Common myeloid progenitor, CD34-positive (primary cell): ENCODE data around the gene LRRC1.

Source experiments
- CTCF ChIA-PET: fragments of 350-600 bp; sonication (Branson Sonifier 250); formaldehyde crosslinking; loops from one replicate; lab custom pipeline; 2021; ENCODE audit warnings: antibody characterized with exemption; lab: Charles Lee
- POLR2A ChIA-PET: fragments of 350-600 bp; sonication (Branson Sonifier 250); formaldehyde crosslinking; loops from one replicate; lab custom pipeline; 2021; ENCODE audit warnings: antibody characterized with exemption; lab: Charles Lee
- DNase-seq, 3 donors: peaks; one replicate each; pipeline versions ENCODE4 v3.0.0 to v3.0.0-alpha.2; 2013
- H3K27ac ChIP-seq, 2 experiments: 1 replicate in 1 of 2; 2 replicates in 1 of 2; pipeline ENCODE4 v1.7.0; 2013; ENCODE audit warnings: inconsistent platforms in 2 of 2, low read length in 2 of 2, mild to moderate bottlenecking in 2 of 2, low read depth in 1 of 2, moderate library complexity in 1 of 2; ENCODE audit not compliant: severe bottlenecking in 2 of 2, insufficient read depth in 1 of 2, poor library complexity in 1 of 2
- H3K27me3 ChIP-seq, 5 experiments: replicated peaks in 2 of 5; 1 replicate in 3 of 5; 2 replicates in 2 of 5; pipeline versions ENCODE4 v1.6.1 to v1.7.0; 2013; ENCODE audit warnings: low read length in 4 of 5, mild to moderate bottlenecking in 2 of 5, moderate library complexity in 2 of 5, inconsistent platforms in 1 of 5; ENCODE audit not compliant: insufficient read depth in 5 of 5, control insufficient read depth in 4 of 5
- H3K36me3 ChIP-seq, 4 experiments: 1 replicate in 2 of 4; 2 replicates in 2 of 4; pipeline versions ENCODE4 v1.6.1 to v1.7.0; 2013; ENCODE audit warnings: low read length in 3 of 4, control low read depth in 1 of 4, mild to moderate bottlenecking in 1 of 4; ENCODE audit not compliant: control insufficient read depth in 4 of 4, insufficient read depth in 4 of 4
- H3K4me1 ChIP-seq, 4 experiments: 1 replicate in 3 of 4; 2 replicates in 1 of 4; pipeline versions ENCODE4 v1.6.1 to v1.7.1; 2013; ENCODE audit warnings: low read length in 3 of 4, mild to moderate bottlenecking in 3 of 4, control low read depth in 1 of 4, inconsistent platforms in 1 of 4, moderate library complexity in 1 of 4; ENCODE audit not compliant: control insufficient read depth in 4 of 4, insufficient read depth in 4 of 4; ENCODE audit errors: control extremely low read depth in 1 of 4
- H3K4me3 ChIP-seq, 7 experiments: 1 replicate in 4 of 7; 2 replicates in 3 of 7; pipeline versions ENCODE4 v1.5.1 to v1.7.0; 2013; ENCODE audit warnings: mild to moderate bottlenecking in 7 of 7, low read length in 6 of 7, moderate library complexity in 6 of 7, inconsistent platforms in 2 of 7, low read depth in 2 of 7, control low read depth in 1 of 7; ENCODE audit not compliant: insufficient read depth in 4 of 7, control insufficient read depth in 1 of 7; ENCODE audit errors: extremely low read depth in 1 of 7
- H3K9me3 ChIP-seq, 5 experiments: 1 replicate in 4 of 5; 2 replicates in 1 of 5; pipeline versions ENCODE4 v1.6.1 to v1.7.1; 2013; ENCODE audit warnings: low read length in 4 of 5, mild to moderate bottlenecking in 2 of 5, inconsistent platforms in 1 of 5, low read depth in 1 of 5, moderate library complexity in 1 of 5; ENCODE audit not compliant: control insufficient read depth in 4 of 5, insufficient read depth in 2 of 5; ENCODE audit errors: control extremely low read depth in 1 of 5
- WGBS: methylation state at CpG from one replicate; pipeline ENCODE4 v1.1.5; 2013; ENCODE audit not compliant: insufficient coverage; 5-methylcytosine and 5-hydroxymethylcytosine counted together

LRRC1 gene

GRCh38 chr6:53931086-53931485 lies 136.3 kb downstream of the LRRC1 start:
- DNase-seq = no peak
- POLR2A ChIA-PET = no interaction called here
- Histone ChIP-seq H3K4me1 (peaks cover 3 to 8% (median 4%) of the 10 kb centered on the region in 4 experiments), H3K36me3 (no peaks in the 10 kb centered on the region), H3K9me3 (no peaks in the 10 kb centered on the region), H3K27ac (no peak overlapping the region), H3K4me3 (no peak overlapping the region), H3K27me3 (no peaks in the 10 kb centered on the region)
- 71% methylated on average over 2 of the region's 3 CpGs for WGBS
- CTCF ChIA-PET = interaction anchor here (1.2 kb wide), 1 partner anchor 13 kb away, joined by 3 read pairs; no protein-coding TSS in a partner anchor

- WGBS = 96% methylated on average over 2 of the region's 2 CpGs
- no peaks in the 10 kb centered on the region for H3K9me3 ChIP-seq
- ChIA-PET POLR2A (no interaction called here), CTCF (no interaction called here)
- no peak overlapping the region for H3K27ac ChIP-seq
- no peaks in the 10 kb centered on the region for H3K36me3 ChIP-seq
- no peaks in the 10 kb centered on the region for H3K4me1 ChIP-seq
- DNase-seq = no peak
- no peaks in the 10 kb centered on the region for H3K27me3 ChIP-seq
- H3K4me3 ChIP-seq = no peak overlapping the region
These were observed 137.7 kb downstream of the LRRC1 start for GRCh38 chr6:53932516-53932915.

- Histone ChIP-seq H3K4me1 (no peaks in the 10 kb centered on the region), H3K9me3 (no peaks in the 10 kb centered on the region), H3K27ac (no peak overlapping the region), H3K4me3 (no peak overlapping the region), H3K36me3 (no peaks in the 10 kb centered on the region), H3K27me3 (no peaks in the 10 kb centered on the region)
- 100% methylated on average over 4 of the region's 6 CpGs for WGBS
- ChIA-PET POLR2A (interaction anchor here (0.6 kb wide), 1 partner anchor 51 kb away, joined by 4 read pairs; no protein-coding TSS in a partner anchor), CTCF (no interaction called here)
- no peak for DNase-seq
These were observed 139.2 kb downstream of the LRRC1 start for GRCh38 chr6:53934023-53934422.

DNA sequence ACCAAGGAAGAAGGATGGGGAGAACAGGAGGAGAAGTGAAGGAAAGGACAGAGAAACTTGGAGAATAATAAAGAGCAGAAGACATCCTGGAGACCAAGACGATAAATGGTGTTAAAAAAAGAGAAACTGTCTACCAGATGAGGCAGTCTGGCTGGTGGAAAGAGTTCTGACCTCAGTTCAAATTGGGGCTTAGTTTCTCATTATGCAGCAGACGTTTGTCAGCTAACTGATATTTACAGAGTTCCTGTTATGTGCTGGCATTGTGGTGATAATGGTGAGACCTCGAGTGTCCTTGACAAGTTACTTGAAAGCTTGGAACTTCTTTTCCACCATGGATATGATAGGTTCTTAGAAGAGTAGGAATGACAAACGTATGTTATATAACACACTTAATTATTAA lies 142.7 kb downstream of the LRRC1 start:
- Histone ChIP-seq H3K9me3 (peaks cover 0 to 2% (median 0%) of the 10 kb centered on the region in 5 experiments), H3K4me1 (no peaks in the 10 kb centered on the region), H3K4me3 (no peak overlapping the region), H3K36me3 (no peaks in the 10 kb centered on the region), H3K27me3 (peaks cover 0 to under 1% (median 0%) of the 10 kb centered on the region in 5 experiments), H3K27ac (no peak overlapping the region)
- DNase-seq = no peak
- 47% methylated on average over 2 of the region's 4 CpGs for WGBS
- ChIA-PET POLR2A (no interaction called here), CTCF (no interaction called here)

GRCh38 chr6:53938810-53939209 lies 144.0 kb downstream of the LRRC1 start:
- Histone ChIP-seq H3K9me3 (peaks cover 0 to 2% (median 0%) of the 10 kb centered on the region in 5 experiments), H3K4me1 (no peaks in the 10 kb centered on the region), H3K27ac (no peak overlapping the region), H3K27me3 (peaks cover 0 to 3% (median 0%) of the 10 kb centered on the region in 5 experiments), H3K36me3 (no peaks in the 10 kb centered on the region), H3K4me3 (no peak overlapping the region)
- DNase-seq = no peak
- no CpG with 5 or more reads among the region's 1 CpG for WGBS
- ChIA-PET CTCF (no interaction called here), POLR2A (no interaction called here)

DNA sequence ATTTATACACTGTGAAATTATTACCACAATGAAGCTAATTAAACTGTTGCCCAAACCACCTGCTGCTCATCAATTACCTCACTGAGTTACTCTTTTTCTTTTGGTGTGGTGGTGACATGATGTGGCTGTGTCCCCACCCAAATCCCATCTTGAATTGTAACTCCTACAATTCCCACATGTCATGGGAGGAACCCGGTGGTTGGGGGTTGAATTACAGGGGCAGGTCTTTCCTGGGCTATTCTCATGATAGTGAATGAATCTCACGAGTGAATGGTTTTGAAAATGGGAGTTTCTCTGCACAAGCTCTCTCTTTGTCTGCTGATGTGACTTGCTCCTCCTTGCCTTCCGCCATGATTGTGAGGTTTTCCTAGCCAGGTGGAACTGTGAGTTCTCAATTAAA lies 145.0 kb downstream of the LRRC1 start:
- ChIA-PET POLR2A (no interaction called here), CTCF (no interaction called here)
- Histone ChIP-seq H3K4me1 (no peaks in the 10 kb centered on the region), H3K27ac (no peak overlapping the region), H3K36me3 (no peaks in the 10 kb centered on the region), H3K4me3 (no peak overlapping the region), H3K9me3 (peaks cover 0 to 2% (median 0%) of the 10 kb centered on the region in 5 experiments), H3K27me3 (peaks cover 0 to 3% (median 0%) of the 10 kb centered on the region in 5 experiments)
- DNase-seq = no peak
- WGBS = 100% methylated on average over 1 of the region's 3 CpGs

GRCh38 chr6:53943395-53943794 lies 148.6 kb downstream of the LRRC1 start:
- Histone ChIP-seq H3K9me3 (peaks cover 0 to 6% (median 2%) of the 10 kb centered on the region in 5 experiments), H3K36me3 (no peaks in the 10 kb centered on the region), H3K4me1 (no peaks in the 10 kb centered on the region), H3K27ac (no peak overlapping the region), H3K4me3 (no peak overlapping the region), H3K27me3 (peaks cover 0 to 3% (median 0%) of the 10 kb centered on the region in 5 experiments)
- CTCF ChIA-PET = interaction anchor here (1.2 to 1.7 kb wide), 2 partner anchors 12 to 13 kb away, joined by 3 to 6 read pairs; no protein-coding TSS in a partner anchor
- no peak for DNase-seq
- WGBS = 100% methylated on average over 2 of the region's 2 CpGs
- POLR2A ChIA-PET = no interaction called here
